ENCODE measurements around the gene FAM241B. TPM values are rescaled to one million over a fixed set of nuclear protein-coding genes. Genes with fewer than 3 reads are reported as not detected.

FAM241B gene
- total RNA-seq, 6 experiments from 2014 or later: 0.20 to 0.43 (median 0.30) TPM; not detected in 2

- peaks cover 80% of the 10 kb centered on the region for H3K27me3 Mint-ChIP-seq (ENCODE audit: insufficient read depth)
Measured at GRCh38 chr10:69660296-69660695, 30.2 kb downstream of the FAM241B start.

GRCh38 chr10:69661414-69662172 is 31.5 kb downstream of the FAM241B start:
- H3K4me3 Mint-ChIP-seq: no peak overlapping the region

More at GRCh38 chr10:69660296-69660695, 30.2 kb downstream of the FAM241B start:
- H3K4me3 Mint-ChIP-seq: no peak overlapping the region
- no peak for TF ChIP-seq CTCF (IDR thresholded peaks at IDR 0.05)
- H3K4me1 Mint-ChIP-seq (ENCODE audit: low read depth): peaks cover 5% of the 10 kb centered on the region; the same call in 1 of the 2 replicates
- H3K9me3 Mint-ChIP-seq: no peaks in the 10 kb centered on the region
- DNase-seq: no peak
- no peak overlapping the region for H3K27ac Mint-ChIP-seq
- H3K36me3 Mint-ChIP-seq (ENCODE audit: low read depth): no peaks in the 10 kb centered on the region

GRCh38 chr10:69662173-69662877 is 32.3 kb downstream of the FAM241B start:
- DNase-seq: no peak
- Mint-ChIP-seq H3K27ac (no peak overlapping the region), H3K4me1 (ENCODE audit: low read depth) (peaks cover 3% of the 10 kb centered on the region; the same call in 1 of the 2 replicates), H3K4me3 (no peak overlapping the region), H3K9me3 (no peaks in the 10 kb centered on the region), H3K27me3 (ENCODE audit: insufficient read depth) (peaks cover 84% of the 10 kb centered on the region), H3K36me3 (ENCODE audit: low read depth) (no peaks in the 10 kb centered on the region)
- TF ChIP-seq CTCF (IDR thresholded peaks at IDR 0.05): no peak

More at GRCh38 chr10:69661414-69662172, 31.5 kb downstream of the FAM241B start:
- TF ChIP-seq CTCF (IDR thresholded peaks at IDR 0.05): no peak
- DNase-seq: no peak
- Mint-ChIP-seq H3K36me3 (ENCODE audit: low read depth) (no peaks in the 10 kb centered on the region), H3K4me1 (ENCODE audit: low read depth) (peaks cover 5% of the 10 kb centered on the region; the same call in 1 of the 2 replicates), H3K27ac (no peak overlapping the region), H3K27me3 (ENCODE audit: insufficient read depth) (peaks cover 82% of the 10 kb centered on the region), H3K9me3 (no peaks in the 10 kb centered on the region)

- DNase-seq: no peak
- Mint-ChIP-seq H3K36me3 (ENCODE audit: low read depth) (no peaks in the 10 kb centered on the region), H3K4me1 (ENCODE audit: low read depth) (no peaks in the 10 kb centered on the region), H3K27ac (no peak overlapping the region), H3K4me3 (no peak overlapping the region), H3K9me3 (no peaks in the 10 kb centered on the region), H3K27me3 (ENCODE audit: insufficient read depth) (peaks cover 84% of the 10 kb centered on the region)
- no peak for TF ChIP-seq CTCF (IDR thresholded peaks at IDR 0.05)
Measured at GRCh38 chr10:69662901-69663300, 32.9 kb downstream of the FAM241B start.

- Mint-ChIP-seq H3K27me3 (ENCODE audit: insufficient read depth) (peaks cover 85% of the 10 kb centered on the region), H3K4me3 (no peak overlapping the region)
Measured at GRCh38 chr10:69663369-69663947, 33.4 kb downstream of the FAM241B start.

More at GRCh38 chr10:69663369-69663947, 33.4 kb downstream of the FAM241B start:
- H3K9me3 Mint-ChIP-seq: no peaks in the 10 kb centered on the region; the same call in 1 of the 2 replicates
- no peak overlapping the region for H3K27ac Mint-ChIP-seq
- no peaks in the 10 kb centered on the region for H3K36me3 Mint-ChIP-seq (ENCODE audit: low read depth)
- TF ChIP-seq CTCF (IDR thresholded peaks at IDR 0.05): peak; percentile 10; the same call in 1 of the 2 replicates
- no peak for DNase-seq
- H3K4me1 Mint-ChIP-seq (ENCODE audit: low read depth): no peaks in the 10 kb centered on the region
